Transverse colon (tissue), 4 donors: ENCODE results near the gene TNFAIP3.

Experiments
- CTCF ChIP-seq, 5 experiments: fragments of 200-600 bp in 3 of 5; fragments of 450-650 bp in 2 of 5; sonication (generic) in 3 of 5; IDR thresholded peaks; 1 replicate in 2 of 5; 2 replicates in 3 of 5; pipeline ENCODE4 v1.5.1; 2016 to 2017; ENCODE audit warnings: antibody characterized with exemption in 5 of 5, inconsistent platforms in 3 of 5, mild to moderate bottlenecking in 2 of 5, moderate library complexity in 1 of 5
- POLR2A ChIP-seq: fragments of 450-650 bp; IDR thresholded peaks from one replicate; pipeline ENCODE4 v1.6.1; 2016; ENCODE audit warnings: antibody characterized with exemption, mild to moderate bottlenecking, moderate library complexity
- POLR2AphosphoS5 ChIP-seq, 3 donors: sonication (generic); formaldehyde crosslinking; IDR thresholded peaks; one replicate each; pipeline ENCODE4 v1.6.1; 2016; ENCODE audit warnings: antibody characterized with exemption in 3 of 3

- TF ChIP-seq CTCF (IDR thresholded peaks at IDR 0.05) (no peak), POLR2A (no peak), POLR2AphosphoS5 (IDR thresholded peaks at IDR 0.05) (no peak)
Measured at GRCh38 chr6:137849181-137849980, 17.7 kb upstream of the TNFAIP3 start.
